Measurements from ENCODE around the gene KREMEN1. TPM values are rescaled to one million over a fixed set of nuclear protein-coding genes. Genes with fewer than 3 reads are reported as not detected.
"Not testable (repeated sequence)": the region's sequence is repeated elsewhere in the genome, so short reads cannot be mapped to it uniquely, and the experiment has no call there.

The KREMEN1 gene
- total and polyA plus RNA-seq, 9 of the 15 experiments (the other 6 are each of a cell fraction or from before 2014, with no cell fraction given) = 0.69 to 11.5 (median 4.3) TPM

GRCh38 chr22:29082826-29083545 is 10.2 kb downstream of the KREMEN1 start (continued):
- TF ChIP-seq EHMT2 (IDR thresholded peaks at IDR 0.05) = no peak
- TF ChIP-seq FOS (IDR thresholded peaks at IDR 0.05; ENCODE audit: extremely low read depth, insufficient read length) = no peak
- no peak for TF ChIP-seq MTA2 (IDR thresholded peaks at IDR 0.05; ENCODE audit: low read depth)
- no peak for TF ChIP-seq ZNF408 (CRISPR knock-in tag; IDR thresholded peaks at IDR 0.05; ENCODE audit: low read depth)

GRCh38 chr22:29083576-29083932 is 10.7 kb downstream of the KREMEN1 start:
- H4K20me1 ChIP-seq (replicated peaks; ENCODE audit: control insufficient read depth, insufficient read depth, low read length); H3K27me3 ChIP-seq (ENCODE audit: control insufficient read depth in 2 of 2, insufficient read depth in 2 of 2, low read length in 2 of 2); DNase-seq (ENCODE audit: extremely low read depth in 1 of 4, low spot score in 3 of 4); H3K36me3 ChIP-seq (ENCODE audit: control insufficient read depth, insufficient read depth, low read length); BruUV-seq (replicated peaks); ATAC-seq; H3K9ac ChIP-seq (ENCODE audit: insufficient read depth in 1 of 2, low read depth in 2 of 2, low read length in 2 of 2); in situ Hi-C loops (cut with MboI); CTCF ChIA-PET (ENCODE audit: low intra/inter-chr PET ratio); H3K4me2 ChIP-seq (ENCODE audit: insufficient read depth, low read length); H2AFZ ChIP-seq (ENCODE audit: low read depth, low read length); intact Hi-C loops (cut with micrococcal nuclease); H3K9me1 ChIP-seq (ENCODE audit: control insufficient read depth, insufficient read depth, low read length); FAIRE-seq; H3K9me3 ChIP-seq (replicated peaks; ENCODE audit: control insufficient read depth, insufficient read depth, low read depth, low read length); H3K4me3 ChIP-seq; H3K79me2 ChIP-seq (ENCODE audit: control insufficient read depth, insufficient read depth, low read length); TF ChIP-seq CEBPG (CRISPR knock-in tag; IDR thresholded peaks at IDR 0.05): not testable (repeated sequence)
- POLR2A ChIA-PET = interaction anchor here (0.7 to 0.9 kb wide), 2 partner anchors 8 to 9 kb away, joined by 3 to 5 read pairs; no protein-coding TSS in a partner anchor
- TF ChIP-seq PTRF (tag; IDR thresholded peaks at IDR 0.05) (peak; percentile 29; the same call in 1 of the 2 replicates), CEBPB (tag; IDR thresholded peaks at IDR 0.05) (peak; percentile 79), PTTG1 (tag; IDR thresholded peaks at IDR 0.05; ENCODE audit: low read depth) (0 out of 2 replicates have a peak, but pooled peaks have one; percentile 29), CEBPG (tag; conservative IDR thresholded peaks at IDR 0.05 in 1 of 2, IDR thresholded peaks at IDR 0.05 in 1 of 2) (peak; percentile 6 to 26; a peak in 1 of 4 replicates)
- 100% methylated on average over 3 of the region's 7 CpGs for WGBS (ENCODE audit: insufficient coverage, low coverage, missing lambda C conversion rate)
- Histone ChIP-seq H3K4me1 (replicated peaks in 1 of 2; ENCODE audit: control insufficient read depth in 2 of 2, insufficient read depth in 2 of 2, low read length in 2 of 2) (peaks cover 4 to 32% of the 10 kb centered on the region in 2 experiments; a peak in 4 of 5 replicates), H3K27ac (ENCODE audit: extremely low read depth, low read depth, low read length) (0 out of 3 replicates have a peak overlapping the region, but pooled peaks have one; percentile 39)
